Keratinocyte (primary cell): ENCODE measurements around the gene UPF3A. TPM values are rescaled to one million over a fixed set of nuclear protein-coding genes. Genes with fewer than 3 reads are reported as not detected.
"Not testable (repeated sequence)": the region's sequence is repeated elsewhere in the genome, so short reads cannot be mapped to it uniquely, and the experiment has no call there.

Experiments used
- DNase-seq: peaks from one replicate; pipeline ENCODE4 v3.0.0-alpha.2; 2011; ENCODE audit warnings: low read depth, missing footprints, low spot score
- FAIRE-seq: peaks from 2 replicates; lab custom pipeline; 2011; peaks lifted over from hg19 to GRCh38; lab: Jason Lieb, UNC
- H2AFZ ChIP-seq: 2 replicates; pipeline ENCODE4 v1.6.0; 2012; ENCODE audit warnings: low read length, control low read depth, inconsistent platforms; ENCODE audit not compliant: control insufficient read depth
- H3K27ac ChIP-seq: 2 replicates; pipeline ENCODE4 v1.5.1; 2011; ENCODE audit warnings: low read length; ENCODE audit not compliant: control insufficient read depth, insufficient read depth
- H3K27me3 ChIP-seq: 3 replicates; pipeline ENCODE4 v1.6.0; 2011; ENCODE audit warnings: low read length; ENCODE audit not compliant: control insufficient read depth, insufficient read depth; ENCODE audit errors: extremely low read depth
- H3K36me3 ChIP-seq, 2 experiments: 2 replicates in 1 of 2; 3 replicates in 1 of 2; pipeline ENCODE4 v1.5.1; 2011; ENCODE audit warnings: low read length in 2 of 2, mild to moderate bottlenecking in 1 of 2; ENCODE audit not compliant: control insufficient read depth in 2 of 2, insufficient read depth in 2 of 2; ENCODE audit errors: extremely low read depth in 1 of 2
- H3K4me1 ChIP-seq: 3 replicates; pipeline ENCODE4 v1.5.1; 2011; ENCODE audit warnings: low read length; ENCODE audit not compliant: control insufficient read depth, insufficient read depth; ENCODE audit errors: extremely low read depth
- H3K4me2 ChIP-seq: 3 replicates; pipeline ENCODE4 v1.6.0; 2011; ENCODE audit warnings: low read depth, low read length; ENCODE audit not compliant: control insufficient read depth, insufficient read depth; ENCODE audit errors: extremely low read depth
- H3K4me3 ChIP-seq, 3 experiments: fragments of 200-600 bp in 1 of 3; sonication (generic) in 1 of 3; 2 replicates in 2 of 3; 3 replicates in 1 of 3; pipeline ENCODE4 v1.5.1; 2011 to 2016; ENCODE audit warnings: low read length in 3 of 3, mild to moderate bottlenecking in 3 of 3, control low read depth in 2 of 3, inconsistent platforms in 1 of 3, low read depth in 1 of 3, mixed read lengths in 1 of 3, mixed run types in 1 of 3, moderate library complexity in 1 of 3; ENCODE audit not compliant: control insufficient read depth in 2 of 3, insufficient read depth in 2 of 3; ENCODE audit errors: extremely low read depth in 1 of 3
- H3K79me2 ChIP-seq: 2 replicates; pipeline ENCODE4 v1.6.0; 2012; ENCODE audit warnings: low read length; ENCODE audit not compliant: control insufficient read depth, insufficient read depth
- H3K9ac ChIP-seq: 3 replicates; pipeline ENCODE4 v1.6.0; 2011; ENCODE audit warnings: low read length; ENCODE audit not compliant: control insufficient read depth, insufficient read depth; ENCODE audit errors: extremely low read depth
- H3K9me1 ChIP-seq: 3 replicates; pipeline ENCODE4 v1.6.0; 2011; ENCODE audit warnings: low read length; ENCODE audit not compliant: control insufficient read depth, insufficient read depth; ENCODE audit errors: extremely low read depth
- H3K9me3 ChIP-seq: 2 replicates; pipeline ENCODE4 v1.5.1; 2012; ENCODE audit warnings: low read depth, low read length; ENCODE audit not compliant: control insufficient read depth
- H4K20me1 ChIP-seq: 3 replicates; pipeline ENCODE4 v1.6.0; 2011; ENCODE audit warnings: low read length; ENCODE audit not compliant: control insufficient read depth, insufficient read depth; ENCODE audit errors: extremely low read depth
- CTCF ChIP-seq, 3 experiments: IDR thresholded peaks in 1 of 3; conservative IDR thresholded peaks in 1 of 3; optimal IDR thresholded peaks in 1 of 3; 2 replicates in 2 of 3; 3 replicates in 1 of 3; pipeline versions ENCODE3 to v1.5.1; 2011; ENCODE audit warnings: low read length in 3 of 3, mild to moderate bottlenecking in 3 of 3, moderate library complexity in 2 of 3, control low read depth in 1 of 3, inconsistent platforms in 1 of 3; ENCODE audit not compliant: insufficient read depth in 2 of 3; ENCODE audit errors: extremely low read depth in 1 of 3
- dilution Hi-C: fragments of 300-500 bp; cut with MboI; formaldehyde crosslinking; loops from one replicate; pipeline ENCODE4 v1.7.0; 2020; ENCODE audit warnings: low sequenced_read_pairs; ENCODE audit not compliant: extremely low pct_ligation_motif_present
- polyA plus RNA-seq, 5 experiments: library from polyadenylated mRNA; depleted of rRNA in 3 of 5; stranded (reverse) in 3 of 5; stranded (forward) in 1 of 5; unstranded in 1 of 5; fragments of >200 nt; gene quantifications; 1 replicate in 1 of 5; 2 replicates in 3 of 5; 3 replicates in 1 of 5; pipeline versions ENCODE4 v1.2.1 to v1.2.3, GENCODE V29; 2011 to 2012; ENCODE audit warnings: missing spikeins in 2 of 5, low read depth in 1 of 5, low replicate concordance in 1 of 5
- small RNA-seq, 3 experiments: library from RNA; depleted of rRNA; stranded (forward); fragments of <200 nt; gene quantifications; one replicate each; pipeline ENCODE3, GENCODE V24; 2012; ENCODE audit warnings: low read depth in 3 of 3, low replicate concordance in 1 of 3; ENCODE audit not compliant: insufficient read length in 3 of 3

UPF3A gene
- polyA plus RNA-seq, 1 donor (not counting 4 experiments of a cell fraction or from before 2014, with no cell fraction given) = 60.8 TPM

- H3K27ac ChIP-seq, H3K79me2 ChIP-seq, DNase-seq, dilution Hi-C loops, H3K36me3 ChIP-seq, H4K20me1 ChIP-seq, FAIRE-seq, H3K9ac ChIP-seq, H3K27me3 ChIP-seq, H3K4me2 ChIP-seq, H3K4me1 ChIP-seq, H3K9me1 ChIP-seq, H2AFZ ChIP-seq, H3K4me3 ChIP-seq, H3K9me3 ChIP-seq: not testable (repeated sequence)
- peak in 2 of 3 experiments; percentile 28 to 58 for TF ChIP-seq CTCF (optimal IDR thresholded peaks at IDR 0.05 in 1 of 3, IDR thresholded peaks at IDR 0.05 in 1 of 3, conservative IDR thresholded peaks at IDR 0.05 in 1 of 3; ENCODE audit: extremely low read depth in 1 of 3, insufficient read depth in 2 of 3, low read length in 3 of 3)
Measured at GRCh38 chr13:114352763-114353162, 71.4 kb downstream of the UPF3A start.

GRCh38 chr13:114353382-114353781 lies 72.0 kb downstream of the UPF3A start:
- H3K9ac ChIP-seq, FAIRE-seq, H3K9me1 ChIP-seq, H3K36me3 ChIP-seq, H3K4me3 ChIP-seq, DNase-seq, H2AFZ ChIP-seq, H3K4me1 ChIP-seq, H3K79me2 ChIP-seq, H4K20me1 ChIP-seq, H3K9me3 ChIP-seq, H3K27ac ChIP-seq, dilution Hi-C loops, H3K27me3 ChIP-seq, H3K4me2 ChIP-seq: not testable (repeated sequence)

Small RNA genes within 50 kb of the gene (small RNA-seq; reads per million reads assigned to genes)
- gene MIR4502 (0 to 0.07 (median 0) reads per million in 3 experiments), gene MIR548AR (0 to 0.33 (median 0.25) reads per million in 3 experiments)

Other genes starting within 250 kb of the UPF3A start
- 3.5 to 6.9 TPM (median 4.1 TPM) in 3 replicates for gene RASA3, start 149.0 kb upstream of the UPF3A start, polyA plus RNA-seq
- not detected in 3 replicates for gene CFAP97D2, start 102.3 kb upstream of the UPF3A start, polyA plus RNA-seq
- gene CDC16, start 46.7 kb upstream of the UPF3A start, polyA plus RNA-seq = 66.4 to 91.8 TPM (median 74.5 TPM) in 3 replicates
- gene CHAMP1, start 32.9 kb downstream of the UPF3A start, polyA plus RNA-seq = 7.4 to 24.6 TPM (median 14.2 TPM) in 3 replicates